HCT116 (cell line): ENCODE results near the gene NFATC1. TPM values are rescaled to one million over a fixed set of nuclear protein-coding genes. Genes with fewer than 3 reads are reported as not detected.

Source experiments
- ATAC-seq: fragments of 200-7000 bp; cut with Tn5 transposase; 2 replicates; pipeline ENCODE4 v1.9.1; 2020; ENCODE audit warnings: mild to moderate bottlenecking, moderate library complexity
- BruUV-seq: library from RNA; stranded (reverse); fragments of 400-500 nt; replicated peaks from 2 replicates; lab custom pipeline; 2021; lab: Mats Ljungman, UMichigan
- CTCF ChIA-PET: fragments of 300-600 bp; sonication (Branson Sonifier 250); formaldehyde crosslinking; loops from one replicate; lab custom pipeline; 2021; ENCODE audit warnings: antibody characterized with exemption; lab: Charles Lee
- POLR2A ChIA-PET: fragments of 300-600, 350-600 bp; sonication (Branson Sonifier 250); formaldehyde crosslinking; loops from one replicate; lab custom pipeline; 2021; ENCODE audit warnings: antibody characterized with exemption; lab: Charles Lee
- RAD21 ChIA-PET, 2 experiments: fragments of 300-600 bp; sonication (Branson Sonifier 250); formaldehyde crosslinking; loops; one replicate each; lab custom pipeline; 2023; ENCODE audit warnings: low total read pairs in 2 of 2; ENCODE audit not compliant: uncharacterized antibody in 2 of 2, unreplicated experiment in 2 of 2, low non-redundant PET in 1 of 2; lab: Charles Lee
- DNase-seq: peaks from one replicate; pipeline ENCODE4 v3.0.0-alpha.2; 2010; ENCODE audit warnings: low read depth, low spot score
- H2AFZ ChIP-seq: fragments of 200-600 bp; shearing (Covaris generic), sonication (generic); 2 replicates; pipeline ENCODE4 v1.6.1; 2017; ENCODE audit warnings: low read depth, mixed run types, mixed read lengths, antibody characterized with exemption, low read length; ENCODE audit not compliant: poor library complexity, severe bottlenecking
- H3K27ac ChIP-seq: 2 replicates; pipeline ENCODE4 v1.5.1; 2012; ENCODE audit warnings: low read depth, low read length
- H3K27me3 ChIP-seq: fragments of 200-600 bp; sonication (generic); 2 replicates; pipeline ENCODE4 v1.6.1; 2016; ENCODE audit warnings: mixed run types, low read length, mixed read lengths; ENCODE audit not compliant: insufficient read depth
- H3K36me3 ChIP-seq, 2 experiments: fragments of 200-500 bp in 1 of 2; fragments of 200-600 bp in 1 of 2; sonication (Bioruptor generic) in 1 of 2; sonication (generic) in 1 of 2; 2 replicates each; pipeline versions ENCODE4 v1.5.1 to v1.6.1; 2014 to 2016; ENCODE audit warnings: low read length in 2 of 2, inconsistent platforms in 1 of 2, mixed read lengths in 1 of 2, mixed run types in 1 of 2; ENCODE audit not compliant: insufficient read depth in 2 of 2, control insufficient read depth in 1 of 2
- H3K4me1 ChIP-seq, 2 experiments: fragments of 200-600 bp in 1 of 2; sonication (generic) in 1 of 2; 2 replicates each; pipeline versions ENCODE4 v1.5.1 to v1.6.1; 2012 to 2017; ENCODE audit warnings: low read length in 2 of 2, inconsistent platforms in 1 of 2, mild to moderate bottlenecking in 1 of 2, mixed read lengths in 1 of 2, mixed run types in 1 of 2, moderate library complexity in 1 of 2; ENCODE audit not compliant: insufficient read depth in 2 of 2, control insufficient read depth in 1 of 2
- H3K4me2 ChIP-seq: fragments of 200-600 bp; sonication (generic); 2 replicates; pipeline ENCODE4 v1.6.1; 2017; ENCODE audit warnings: mixed run types, low read length, mixed read lengths
- H3K4me3 ChIP-seq, 2 experiments: fragments of 200-600 bp in 1 of 2; sonication (generic) in 1 of 2; replicated peaks in 1 of 2; 2 replicates each; pipeline ENCODE4 v1.5.1; 2011 to 2016; ENCODE audit warnings: low read length in 2 of 2, control low read depth in 1 of 2, low read depth in 1 of 2, mild to moderate bottlenecking in 1 of 2, mixed read lengths in 1 of 2, mixed run types in 1 of 2
- H3K79me2 ChIP-seq: fragments of 200-600 bp; sonication (generic); 2 replicates; pipeline ENCODE4 v1.6.1; 2017; ENCODE audit warnings: mild to moderate bottlenecking, mixed run types, low read length, moderate library complexity, mixed read lengths; ENCODE audit not compliant: insufficient read depth
- H3K9ac ChIP-seq: fragments of 200-600 bp; sonication (generic); 2 replicates; pipeline ENCODE4 v1.6.1; 2016; ENCODE audit warnings: low read length, mixed read lengths
- H3K9me2 ChIP-seq: fragments of 200-600 bp; sonication (generic), shearing (Covaris generic); 2 replicates; pipeline ENCODE4 v1.6.1; 2017; ENCODE audit warnings: mixed run types, mild to moderate bottlenecking, moderate library complexity; ENCODE audit not compliant: insufficient read depth
- H3K9me3 ChIP-seq, 2 experiments: fragments of 200-500 bp in 1 of 2; fragments of 200-600 bp in 1 of 2; sonication (Bioruptor generic) in 1 of 2; sonication (generic) in 1 of 2; 2 replicates each; pipeline ENCODE4 v1.6.1; 2014 to 2017; ENCODE audit warnings: low read length in 2 of 2, mixed read lengths in 2 of 2, inconsistent platforms in 1 of 2, low read depth in 1 of 2, mild to moderate bottlenecking in 1 of 2, mixed run types in 1 of 2, moderate library complexity in 1 of 2; ENCODE audit not compliant: control insufficient read depth in 1 of 2, insufficient read depth in 1 of 2
- H4K20me1 ChIP-seq: fragments of 200-600 bp; sonication (generic), shearing (Covaris generic); 2 replicates; pipeline ENCODE4 v1.6.1; 2017; ENCODE audit warnings: mixed run types, mild to moderate bottlenecking, moderate library complexity; ENCODE audit not compliant: insufficient read depth
- CBX3 ChIP-seq: IDR thresholded peaks from 2 replicates; pipeline ENCODE4 v1.6.1; 2012; ENCODE audit warnings: low read depth
- CEBPB ChIP-seq: IDR thresholded peaks from 2 replicates; pipeline ENCODE4 v1.6.1; 2012; ENCODE audit warnings: low read depth
- EGR1 ChIP-seq: IDR thresholded peaks from 2 replicates; pipeline ENCODE4 v1.6.1; 2012; ENCODE audit warnings: low read depth
- ELF1 ChIP-seq: IDR thresholded peaks from 2 replicates; pipeline ENCODE4 v1.6.1; 2012; ENCODE audit warnings: low read depth, borderline replicate concordance
- EZH2phosphoT487 ChIP-seq: fragments of 200-600 bp; IDR thresholded peaks from 2 replicates; pipeline ENCODE4 v1.6.1; 2018; ENCODE audit warnings: antibody characterized with exemption, borderline replicate concordance
- FOSL1 ChIP-seq: IDR thresholded peaks from 2 replicates; pipeline ENCODE4 v1.6.1; 2012; ENCODE audit warnings: low read depth
- JUND ChIP-seq: IDR thresholded peaks from 2 replicates; pipeline ENCODE4 v1.6.1; 2012
- POLR2A ChIP-seq: IDR thresholded peaks from 2 replicates; pipeline ENCODE4 v1.7.0; 2011; ENCODE audit warnings: borderline replicate concordance; ENCODE audit not compliant: insufficient read depth, insufficient read length; ENCODE audit errors: extremely low read depth
- POLR2AphosphoS5 ChIP-seq: IDR thresholded peaks from 2 replicates; pipeline ENCODE4 v1.6.1; 2011; ENCODE audit warnings: mild to moderate bottlenecking, low read depth, low read length, moderate library complexity
- RAD21 ChIP-seq: IDR thresholded peaks from 2 replicates; pipeline ENCODE4 v1.6.1; 2012; ENCODE audit warnings: low read depth, mild to moderate bottlenecking
- SIN3A ChIP-seq: IDR thresholded peaks from 2 replicates; pipeline ENCODE4 v1.6.1; 2012; ENCODE audit warnings: low read depth
- SRF ChIP-seq: IDR thresholded peaks from 2 replicates; pipeline ENCODE4 v1.6.1; 2012; ENCODE audit warnings: low read depth
- TCF7L2 ChIP-seq: IDR thresholded peaks from 2 replicates; pipeline ENCODE4 v1.7.0; 2011; ENCODE audit warnings: borderline replicate concordance, inconsistent platforms; ENCODE audit not compliant: insufficient read depth, insufficient read length; ENCODE audit errors: extremely low read depth
- YY1 ChIP-seq: IDR thresholded peaks from 2 replicates; pipeline ENCODE4 v1.6.1; 2011; ENCODE audit warnings: low read length, low read depth, moderate library complexity, mild to moderate bottlenecking; ENCODE audit not compliant: insufficient replicate concordance; ENCODE audit errors: extremely low read depth
- ZFX ChIP-seq: fragments of 450-650 bp; IDR thresholded peaks from 2 replicates; pipeline ENCODE4 v1.6.1; 2017
- ZNF274 ChIP-seq: fragments of 200-500 bp; sonication (Bioruptor generic); IDR thresholded peaks from 2 replicates; pipeline ENCODE4 v1.6.1; 2014; ENCODE audit warnings: mild to moderate bottlenecking, low read depth, low read length, inconsistent platforms
- intact Hi-C: fragments of 100-400 bp; cut with micrococcal nuclease; formaldehyde crosslinking; loops from 2 replicates; pipeline ENCODE4 v1.10.0; 2022
- total RNA-seq: library from RNA; stranded (reverse); gene quantifications from one replicate; pipeline ENCODE4 v1.2.1, GENCODE V29; 2021; ENCODE audit not compliant: unreplicated experiment
- TF ChIP-seq, protein P1 (sequence below): IDR thresholded peaks from 2 replicates; pipeline ENCODE4 v1.6.1; 2012
- TF ChIP-seq, protein P2 (sequence below): IDR thresholded peaks from 2 replicates; pipeline ENCODE4 v1.6.1; 2011; ENCODE audit warnings: mild to moderate bottlenecking, low read length, moderate library complexity; ENCODE audit not compliant: insufficient replicate concordance; ENCODE audit errors: extremely low read depth

Gene NFATC1
- total RNA-seq, 1 experiment from 2014 or later = 20.8 TPM

DNA sequence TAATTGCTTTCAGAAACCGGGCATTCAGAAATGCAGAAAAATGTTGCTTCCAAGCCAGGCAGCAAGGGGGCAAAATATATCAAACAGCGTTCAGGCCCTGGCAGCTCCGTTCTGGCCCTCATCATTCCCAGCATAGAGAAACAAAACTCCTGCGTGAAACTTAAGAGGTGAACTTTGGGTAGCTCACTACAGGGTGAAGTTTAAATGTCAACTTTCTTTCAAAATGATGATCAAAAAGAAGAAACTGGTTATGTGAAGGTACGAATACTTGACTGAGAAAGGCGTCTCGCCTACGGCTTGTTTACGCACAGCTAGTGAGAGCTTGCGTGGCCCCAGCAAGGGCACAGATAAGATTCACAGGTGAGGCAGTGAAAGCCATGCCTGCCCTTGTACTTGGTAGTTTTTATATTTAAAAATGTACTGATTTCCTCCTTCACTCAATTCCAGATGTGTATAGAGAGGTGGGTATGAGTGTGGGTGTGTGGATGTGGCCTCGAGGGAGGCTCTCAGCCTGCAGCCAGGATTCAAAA, 127.5 kb downstream of the NFATC1 start:
- no peak overlapping the region for H3K4me2 ChIP-seq
- H3K9ac ChIP-seq = no peak overlapping the region
- H2AFZ ChIP-seq = no peak overlapping the region
- no peak for TF ChIP-seq CBX3
- TF ChIP-seq CEBPB = no peak
- TF ChIP-seq POLR2AphosphoS5 = no peak
- no peak for TF ChIP-seq ZNF274
- TF ChIP-seq, protein P1, sequence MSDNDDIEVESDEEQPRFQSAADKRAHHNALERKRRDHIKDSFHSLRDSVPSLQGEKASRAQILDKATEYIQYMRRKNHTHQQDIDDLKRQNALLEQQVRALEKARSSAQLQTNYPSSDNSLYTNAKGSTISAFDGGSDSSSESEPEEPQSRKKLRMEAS = no peak
- no peak for TF ChIP-seq SRF
- TF ChIP-seq TCF7L2 = no peak
- no peak for TF ChIP-seq POLR2A
- TF ChIP-seq ELF1 = no peak
- TF ChIP-seq JUND = no peak
- TF ChIP-seq, protein P2, sequence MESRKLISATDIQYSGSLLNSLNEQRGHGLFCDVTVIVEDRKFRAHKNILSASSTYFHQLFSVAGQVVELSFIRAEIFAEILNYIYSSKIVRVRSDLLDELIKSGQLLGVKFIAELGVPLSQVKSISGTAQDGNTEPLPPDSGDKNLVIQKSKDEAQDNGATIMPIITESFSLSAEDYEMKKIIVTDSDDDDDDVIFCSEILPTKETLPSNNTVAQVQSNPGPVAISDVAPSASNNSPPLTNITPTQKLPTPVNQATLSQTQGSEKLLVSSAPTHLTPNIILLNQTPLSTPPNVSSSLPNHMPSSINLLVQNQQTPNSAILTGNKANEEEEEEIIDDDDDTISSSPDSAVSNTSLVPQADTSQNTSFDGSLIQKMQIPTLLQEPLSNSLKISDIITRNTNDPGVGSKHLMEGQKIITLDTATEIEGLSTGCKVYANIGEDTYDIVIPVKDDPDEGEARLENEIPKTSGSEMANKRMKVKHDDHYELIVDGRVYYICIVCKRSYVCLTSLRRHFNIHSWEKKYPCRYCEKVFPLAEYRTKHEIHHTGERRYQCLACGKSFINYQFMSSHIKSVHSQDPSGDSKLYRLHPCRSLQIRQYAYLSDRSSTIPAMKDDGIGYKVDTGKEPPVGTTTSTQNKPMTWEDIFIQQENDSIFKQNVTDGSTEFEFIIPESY = no peak
- no peak for TF ChIP-seq EGR1
- no peak for TF ChIP-seq FOSL1
- TF ChIP-seq YY1 = no peak
- TF ChIP-seq SIN3A = no peak
- TF ChIP-seq RAD21 = no peak
- no peak for TF ChIP-seq EZH2phosphoT487
- no peak for TF ChIP-seq ZFX
- no peaks in the 10 kb centered on the region for H3K9me3 ChIP-seq
- no peak overlapping the region for H3K4me3 ChIP-seq
- no peaks in the 10 kb centered on the region for H3K27me3 ChIP-seq
- H3K9me2 ChIP-seq = no peaks in the 10 kb centered on the region
- no peaks in the 10 kb centered on the region for H3K79me2 ChIP-seq
- H3K4me1 ChIP-seq = no peaks in the 10 kb centered on the region
- DNase-seq (no peak), ATAC-seq (no peak)
- H4K20me1 ChIP-seq = no peaks in the 10 kb centered on the region
- ChIA-PET RAD21 (no interaction called here), POLR2A (no interaction called here), CTCF (no interaction called here)
- intact Hi-C loops = no loop called here
- no peaks in the 10 kb centered on the region for H3K36me3 ChIP-seq
- H3K27ac ChIP-seq = no peak overlapping the region
- no TSS peak for BruUV-seq
